VCaP (cell line): ENCODE data around the gene AKAP6.

Source experiments
- H3K27ac ChIP-seq: fragments of 450-650 bp; 2 replicates; pipeline ENCODE4 v1.5.1; 2017
- TF ChIP-seq, protein P1 (sequence below): fragments of 450-650 bp; conservative IDR thresholded peaks from 2 replicates; pipeline ENCODE4 v1.5.1; 2017; ENCODE audit warnings: mild to moderate bottlenecking, moderate library complexity

Gene AKAP6

GRCh38 chr14:32678088-32678487 is 349.0 kb downstream of the AKAP6 start:
- TF ChIP-seq, protein P1, sequence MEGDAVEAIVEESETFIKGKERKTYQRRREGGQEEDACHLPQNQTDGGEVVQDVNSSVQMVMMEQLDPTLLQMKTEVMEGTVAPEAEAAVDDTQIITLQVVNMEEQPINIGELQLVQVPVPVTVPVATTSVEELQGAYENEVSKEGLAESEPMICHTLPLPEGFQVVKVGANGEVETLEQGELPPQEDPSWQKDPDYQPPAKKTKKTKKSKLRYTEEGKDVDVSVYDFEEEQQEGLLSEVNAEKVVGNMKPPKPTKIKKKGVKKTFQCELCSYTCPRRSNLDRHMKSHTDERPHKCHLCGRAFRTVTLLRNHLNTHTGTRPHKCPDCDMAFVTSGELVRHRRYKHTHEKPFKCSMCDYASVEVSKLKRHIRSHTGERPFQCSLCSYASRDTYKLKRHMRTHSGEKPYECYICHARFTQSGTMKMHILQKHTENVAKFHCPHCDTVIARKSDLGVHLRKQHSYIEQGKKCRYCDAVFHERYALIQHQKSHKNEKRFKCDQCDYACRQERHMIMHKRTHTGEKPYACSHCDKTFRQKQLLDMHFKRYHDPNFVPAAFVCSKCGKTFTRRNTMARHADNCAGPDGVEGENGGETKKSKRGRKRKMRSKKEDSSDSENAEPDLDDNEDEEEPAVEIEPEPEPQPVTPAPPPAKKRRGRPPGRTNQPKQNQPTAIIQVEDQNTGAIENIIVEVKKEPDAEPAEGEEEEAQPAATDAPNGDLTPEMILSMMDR: no peak
- no peak overlapping the region for H3K27ac ChIP-seq

DNA sequence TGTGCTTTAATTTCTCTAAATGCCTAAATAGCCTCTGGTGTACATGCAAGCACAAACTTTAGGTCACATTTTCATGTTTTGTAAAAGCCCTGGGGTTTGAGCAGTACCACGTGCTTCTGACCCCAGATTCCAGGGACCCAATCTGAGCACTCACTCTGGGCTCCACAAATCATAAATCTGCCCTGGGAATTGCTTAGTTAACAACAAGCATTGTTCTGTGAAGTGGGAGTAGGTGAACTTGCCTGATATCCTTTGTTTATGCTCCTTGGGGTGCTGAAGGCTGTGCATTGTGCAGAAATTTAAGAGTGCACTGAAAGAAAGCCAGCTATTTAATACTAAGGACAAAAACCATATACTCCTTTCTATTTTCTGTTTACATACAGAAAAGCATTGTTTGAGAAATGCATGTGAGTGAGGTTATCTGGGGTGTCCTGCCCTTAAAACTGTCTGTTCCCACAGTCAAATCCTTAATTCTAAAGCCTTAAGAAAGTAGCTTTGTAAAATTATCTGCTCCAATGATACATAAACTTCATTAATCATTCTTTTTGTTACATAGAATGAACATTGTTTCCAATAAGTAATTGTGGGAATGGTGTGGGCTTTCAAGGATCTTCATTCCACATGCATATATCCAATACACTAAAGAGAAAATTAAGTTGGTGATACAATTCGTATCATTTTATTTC is 351.0 kb downstream of the AKAP6 start:
- TF ChIP-seq, protein P1: no peak
- no peak overlapping the region for H3K27ac ChIP-seq

DNA sequence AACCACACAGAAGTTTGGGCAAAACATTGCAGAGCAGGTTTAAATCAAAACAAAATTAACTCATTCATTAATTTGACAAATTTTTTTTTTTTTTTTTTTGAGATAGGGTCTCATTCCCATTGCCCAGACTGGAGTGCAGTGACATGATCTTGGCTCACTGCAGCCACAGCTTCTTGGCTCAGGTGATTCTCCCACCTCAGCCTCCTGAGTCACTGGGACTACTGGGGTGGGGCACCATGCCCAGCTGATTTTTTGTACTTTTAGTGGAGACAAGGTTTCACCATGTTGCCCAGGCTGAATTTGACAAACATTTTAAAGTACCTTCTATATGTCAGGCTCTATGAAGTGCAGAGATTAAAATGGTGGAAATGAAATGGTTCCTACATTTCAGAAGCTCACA is 352.5 kb downstream of the AKAP6 start:
- TF ChIP-seq, protein P1: no peak
- no peak overlapping the region for H3K27ac ChIP-seq

DNA sequence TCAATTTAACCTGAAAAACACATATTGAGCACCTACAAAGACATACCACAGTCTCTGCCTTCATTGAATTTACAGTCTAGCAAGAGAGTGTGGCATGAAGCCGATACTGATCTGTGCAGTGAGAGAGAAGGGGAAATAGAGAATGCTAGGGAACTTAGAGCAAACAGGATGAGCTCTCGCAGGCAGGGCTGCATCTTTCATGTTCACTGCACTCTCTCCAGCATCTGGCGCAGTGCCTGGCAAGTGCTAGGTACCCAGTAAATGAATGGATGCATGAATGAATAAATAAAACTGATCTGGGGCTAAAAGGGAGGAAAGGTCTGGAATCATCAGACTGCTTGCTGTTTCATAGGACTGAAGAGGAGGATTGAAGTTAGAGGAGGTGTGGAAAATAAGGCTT is 353.1 kb downstream of the AKAP6 start:
- TF ChIP-seq, protein P1: no peak
- H3K27ac ChIP-seq: no peak overlapping the region

DNA sequence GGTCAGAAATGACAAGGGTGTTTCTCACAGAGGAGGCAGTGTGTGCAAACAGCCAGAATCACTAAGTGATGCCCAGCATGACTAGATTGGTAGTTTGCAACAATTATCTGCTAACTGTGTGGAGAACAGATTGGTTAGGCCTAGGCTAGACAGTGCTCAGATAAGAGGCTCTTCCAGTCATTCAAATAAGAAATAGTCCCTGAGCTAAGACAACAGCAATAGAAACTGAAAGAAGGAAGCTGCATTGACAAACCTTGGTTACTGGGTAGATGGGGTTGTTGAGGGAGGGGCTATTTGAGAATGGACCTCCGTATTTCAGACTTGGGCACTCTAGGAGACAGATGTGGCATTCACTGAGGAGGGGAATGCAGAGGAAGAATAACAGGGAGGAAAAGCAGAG is 354.6 kb downstream of the AKAP6 start:
- TF ChIP-seq, protein P1: no peak
- no peak overlapping the region for H3K27ac ChIP-seq

- TF ChIP-seq, protein P1: no peak
- H3K27ac ChIP-seq: no peak overlapping the region
These were observed 359.8 kb downstream of the AKAP6 start for GRCh38 chr14:32688941-32689340.

DNA sequence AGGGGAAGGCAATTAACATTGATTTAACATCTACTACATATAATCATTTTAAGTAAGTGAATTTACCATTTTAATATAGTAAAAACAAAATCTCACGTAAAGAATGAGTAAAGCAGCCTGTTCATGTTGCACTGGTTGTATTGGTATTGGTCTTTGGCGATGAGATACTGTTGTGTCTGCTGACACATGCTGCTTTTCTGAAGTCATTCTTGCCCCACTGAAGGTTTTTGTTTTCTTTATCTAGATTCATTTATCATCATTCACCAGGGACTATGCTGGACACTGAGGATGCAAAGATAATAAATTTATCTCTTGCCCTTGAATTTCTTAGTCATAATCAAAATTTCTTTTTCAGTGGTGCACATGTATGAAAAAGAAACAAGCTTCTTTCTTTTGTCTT is 363.3 kb downstream of the AKAP6 start:
- no peak overlapping the region for H3K27ac ChIP-seq

More for the DNA sequence above, 363.3 kb downstream of the AKAP6 start:
- TF ChIP-seq, protein P1: no peak
